ENCODE data around the gene NEB. TPM values are rescaled to one million over a fixed set of nuclear protein-coding genes. Genes with fewer than 3 reads are reported as not detected.

Gene NEB
- polyA plus RNA-seq, 3 donors: 2.7 TPM; not detected in 2

DNA sequence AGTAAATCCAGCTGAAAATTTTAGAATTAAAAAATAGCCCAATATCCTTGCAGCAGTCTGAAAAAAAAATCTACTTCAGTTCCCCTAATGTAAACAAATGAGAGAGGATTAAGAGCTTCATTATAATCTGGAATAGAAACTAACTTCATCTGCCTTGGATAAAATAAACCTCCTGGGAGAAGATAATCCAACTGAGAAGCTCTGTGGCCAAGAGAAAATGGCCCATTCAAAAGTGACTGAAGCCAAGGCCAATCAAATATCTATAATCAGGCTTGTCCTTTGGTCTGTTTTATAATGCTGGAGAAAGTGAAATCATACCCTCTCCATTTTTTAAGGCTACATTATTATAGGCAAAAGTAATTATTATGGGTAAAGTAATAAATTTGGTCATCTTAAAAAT lies 110.0 kb downstream of the NEB start:
- no peaks in the 10 kb centered on the region for H3K4me1 ChIP-seq (ENCODE audit: control insufficient read depth in 1 of 2, insufficient read depth in 2 of 2, low read length in 2 of 2)
- Mint-ChIP-seq H3K9me3 (peaks cover 0 to 2% (median 0%) of the 10 kb centered on the region in 7 donors), H3K27ac (no peak overlapping the region), H3K4me3 (no peak overlapping the region), H3K27me3 (ENCODE audit: low read depth in 3 of 3) (no peaks in the 10 kb centered on the region), H3K4me1 (no peaks in the 10 kb centered on the region), H3K36me3 (no peaks in the 10 kb centered on the region)
- no peak overlapping the region for H3K9ac ChIP-seq (ENCODE audit: insufficient read depth, low read length, poor library complexity, severe bottlenecking)
- H3K27me3 ChIP-seq (ENCODE audit: control insufficient read depth in 2 of 2, insufficient read depth in 2 of 2, low read length in 2 of 2): no peaks in the 10 kb centered on the region
- H3K27ac ChIP-seq (ENCODE audit: low read depth in 1 of 2, low read length in 2 of 2): no peak overlapping the region
- H3K79me2 ChIP-seq (ENCODE audit: insufficient read depth, low read length): no peaks in the 10 kb centered on the region
- no peaks in the 10 kb centered on the region for H3K9me3 ChIP-seq (replicated peaks in 1 of 2; ENCODE audit: control insufficient read depth in 1 of 2, insufficient read depth in 1 of 2, low read length in 2 of 2)
- H4K20me1 ChIP-seq (ENCODE audit: insufficient read depth, low read length): no peaks in the 10 kb centered on the region
- H3K36me3 ChIP-seq (replicated peaks in 1 of 2; ENCODE audit: control insufficient read depth in 1 of 2, insufficient read depth in 2 of 2, low read length in 2 of 2): no peaks in the 10 kb centered on the region
- H3K4me3 ChIP-seq (replicated peaks in 1 of 3; ENCODE audit: low read depth in 2 of 3, low read length in 3 of 3): no peak overlapping the region
- H2AFZ ChIP-seq (ENCODE audit: insufficient read depth, low read depth, low read length, poor library complexity, severe bottlenecking): no peak overlapping the region
- TF ChIP-seq, protein P1, sequence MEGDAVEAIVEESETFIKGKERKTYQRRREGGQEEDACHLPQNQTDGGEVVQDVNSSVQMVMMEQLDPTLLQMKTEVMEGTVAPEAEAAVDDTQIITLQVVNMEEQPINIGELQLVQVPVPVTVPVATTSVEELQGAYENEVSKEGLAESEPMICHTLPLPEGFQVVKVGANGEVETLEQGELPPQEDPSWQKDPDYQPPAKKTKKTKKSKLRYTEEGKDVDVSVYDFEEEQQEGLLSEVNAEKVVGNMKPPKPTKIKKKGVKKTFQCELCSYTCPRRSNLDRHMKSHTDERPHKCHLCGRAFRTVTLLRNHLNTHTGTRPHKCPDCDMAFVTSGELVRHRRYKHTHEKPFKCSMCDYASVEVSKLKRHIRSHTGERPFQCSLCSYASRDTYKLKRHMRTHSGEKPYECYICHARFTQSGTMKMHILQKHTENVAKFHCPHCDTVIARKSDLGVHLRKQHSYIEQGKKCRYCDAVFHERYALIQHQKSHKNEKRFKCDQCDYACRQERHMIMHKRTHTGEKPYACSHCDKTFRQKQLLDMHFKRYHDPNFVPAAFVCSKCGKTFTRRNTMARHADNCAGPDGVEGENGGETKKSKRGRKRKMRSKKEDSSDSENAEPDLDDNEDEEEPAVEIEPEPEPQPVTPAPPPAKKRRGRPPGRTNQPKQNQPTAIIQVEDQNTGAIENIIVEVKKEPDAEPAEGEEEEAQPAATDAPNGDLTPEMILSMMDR (IDR thresholded peaks at IDR 0.05): no peak
- intact Hi-C loops (cut with micrococcal nuclease): no loop called here
- H3K4me2 ChIP-seq (replicated peaks; ENCODE audit: extremely low read depth, low read length, poor library complexity, severe bottlenecking): no peak overlapping the region
- DNase-seq: no peak

DNA sequence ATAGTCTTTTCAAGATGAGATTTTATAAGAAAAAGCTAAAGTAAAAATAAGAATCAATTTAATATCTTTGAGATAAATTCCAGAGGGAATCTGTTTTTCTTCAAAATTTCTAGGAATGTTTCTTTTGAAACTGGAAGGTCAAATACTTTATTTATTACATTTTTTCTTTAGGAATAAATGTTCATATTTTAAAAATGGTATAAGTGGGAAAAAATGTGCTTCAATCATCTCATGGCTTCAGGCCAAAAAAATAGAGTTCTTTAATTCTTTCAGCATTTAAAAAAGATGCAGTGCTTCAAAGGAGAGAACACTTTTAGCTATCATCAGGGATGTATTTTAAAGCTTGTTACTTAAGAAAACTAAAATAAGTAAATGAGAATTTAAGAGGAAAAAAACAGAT lies 110.6 kb downstream of the NEB start:
- Mint-ChIP-seq H3K4me1 (no peaks in the 10 kb centered on the region), H3K36me3 (no peaks in the 10 kb centered on the region), H3K4me3 (no peak overlapping the region), H3K9me3 (peaks cover 0 to 2% (median 0%) of the 10 kb centered on the region in 7 donors), H3K27me3 (ENCODE audit: low read depth in 3 of 3) (no peaks in the 10 kb centered on the region), H3K27ac (no peak overlapping the region)
- Histone ChIP-seq H2AFZ (ENCODE audit: insufficient read depth, low read depth, low read length, poor library complexity, severe bottlenecking) (no peak overlapping the region), H3K4me2 (replicated peaks; ENCODE audit: extremely low read depth, low read length, poor library complexity, severe bottlenecking) (no peak overlapping the region), H3K4me3 (replicated peaks in 1 of 3; ENCODE audit: low read depth in 2 of 3, low read length in 3 of 3) (no peak overlapping the region), H3K27ac (ENCODE audit: low read depth in 1 of 2, low read length in 2 of 2) (no peak overlapping the region), H3K9ac (ENCODE audit: insufficient read depth, low read length, poor library complexity, severe bottlenecking) (no peak overlapping the region), H4K20me1 (ENCODE audit: insufficient read depth, low read length) (no peaks in the 10 kb centered on the region), H3K4me1 (ENCODE audit: control insufficient read depth in 1 of 2, insufficient read depth in 2 of 2, low read length in 2 of 2) (no peaks in the 10 kb centered on the region), H3K9me3 (replicated peaks in 1 of 2; ENCODE audit: control insufficient read depth in 1 of 2, insufficient read depth in 1 of 2, low read length in 2 of 2) (no peaks in the 10 kb centered on the region), H3K36me3 (replicated peaks in 1 of 2; ENCODE audit: control insufficient read depth in 1 of 2, insufficient read depth in 2 of 2, low read length in 2 of 2) (no peaks in the 10 kb centered on the region), H3K79me2 (ENCODE audit: insufficient read depth, low read length) (no peaks in the 10 kb centered on the region), H3K27me3 (ENCODE audit: control insufficient read depth in 2 of 2, insufficient read depth in 2 of 2, low read length in 2 of 2) (no peaks in the 10 kb centered on the region)
- intact Hi-C loops (cut with micrococcal nuclease): no loop called here
- DNase-seq: no peak
- TF ChIP-seq, protein P1 (IDR thresholded peaks at IDR 0.05): no peak
